ENCODE data around the gene THBS3. TPM values are rescaled to one million over a fixed set of nuclear protein-coding genes. Genes with fewer than 3 reads are reported as not detected.

Gene THBS3
- total RNA-seq, 1 experiment from 2014 or later = 36.8 TPM

- H3K4me3 Mint-ChIP-seq (ENCODE audit: low read depth, unreplicated experiment) = no peak overlapping the region
- peaks cover 29% of the 10 kb centered on the region for H3K27me3 Mint-ChIP-seq (ENCODE audit: unreplicated experiment)
- DNase-seq = no peak
- TF ChIP-seq CTCF (IDR thresholded peaks at IDR 0.05; ENCODE audit: unreplicated experiment) = no peak
- H3K27ac Mint-ChIP-seq (ENCODE audit: unreplicated experiment) = no peak overlapping the region
- H3K36me3 Mint-ChIP-seq (ENCODE audit: insufficient read depth, unreplicated experiment) = peaks cover 19% of the 10 kb centered on the region
- intact Hi-C loops (cut with micrococcal nuclease; ENCODE audit: unreplicated experiment) = loop anchor here (2.0 kb wide), 1 partner anchor 15 kb away; no protein-coding TSS in a partner anchor
- no peaks in the 10 kb centered on the region for H3K9me3 Mint-ChIP-seq (ENCODE audit: low read depth, unreplicated experiment)
- no TSS peak for BruUV-seq (replicated peaks)
- peaks cover 39% of the 10 kb centered on the region for H3K4me1 Mint-ChIP-seq (ENCODE audit: low read depth, unreplicated experiment)
- CTCF ChIA-PET = interaction anchor here (0.7 to 2.1 kb wide), 4 partner anchors 8 to 86 kb away, joined by 3 to 11 read pairs (median 4); partner anchors contain the start of gene THBS3
Observed at GRCh38 chr1:155177192-155177917, 30.3 kb downstream of the THBS3 start.

GRCh38 chr1:155176544-155177071, 31.1 kb downstream of the THBS3 start:
- Mint-ChIP-seq H3K27ac (ENCODE audit: unreplicated experiment) (no peak overlapping the region), H3K27me3 (ENCODE audit: unreplicated experiment) (peaks cover 22% of the 10 kb centered on the region), H3K4me1 (ENCODE audit: low read depth, unreplicated experiment) (peaks cover 46% of the 10 kb centered on the region), H3K36me3 (ENCODE audit: insufficient read depth, unreplicated experiment) (peaks cover 24% of the 10 kb centered on the region), H3K9me3 (ENCODE audit: low read depth, unreplicated experiment) (no peaks in the 10 kb centered on the region), H3K4me3 (ENCODE audit: low read depth, unreplicated experiment) (no peak overlapping the region)
- intact Hi-C loops (cut with micrococcal nuclease; ENCODE audit: unreplicated experiment) = loop anchor here (1.0 to 2.0 kb wide), 2 partner anchors 16 to 50 kb away; no protein-coding TSS in a partner anchor
- TF ChIP-seq CTCF (IDR thresholded peaks at IDR 0.05; ENCODE audit: unreplicated experiment) = peak; percentile 95
- DNase-seq = peak; percentile 93
- CTCF ChIA-PET = interaction anchor here (1.1 to 3.1 kb wide), 4 partner anchors 9 to 31 kb away, joined by 3 to 20 read pairs (median 8); partner anchors contain the start of gene THBS3
- BruUV-seq (replicated peaks) = no TSS peak

- intact Hi-C loops (cut with micrococcal nuclease; ENCODE audit: unreplicated experiment) = loop anchor here (1.0 to 2.0 kb wide), 2 partner anchors 17 to 50 kb away; no protein-coding TSS in a partner anchor
- peak; percentile 55 for DNase-seq
- TF ChIP-seq CTCF (IDR thresholded peaks at IDR 0.05; ENCODE audit: unreplicated experiment) = no peak
- CTCF ChIA-PET = interaction anchor here (0.7 to 3.1 kb wide), 4 partner anchors 16 to 33 kb away, joined by 3 to 20 read pairs (median 4); partner anchors contain the start of gene THBS3
- Mint-ChIP-seq H3K36me3 (ENCODE audit: insufficient read depth, unreplicated experiment) (peaks cover 31% of the 10 kb centered on the region), H3K4me3 (ENCODE audit: low read depth, unreplicated experiment) (no peak overlapping the region), H3K9me3 (ENCODE audit: low read depth, unreplicated experiment) (no peaks in the 10 kb centered on the region), H3K27me3 (ENCODE audit: unreplicated experiment) (peaks cover 21% of the 10 kb centered on the region), H3K4me1 (ENCODE audit: low read depth, unreplicated experiment) (peaks cover 46% of the 10 kb centered on the region), H3K27ac (ENCODE audit: unreplicated experiment) (no peak overlapping the region)
- BruUV-seq (replicated peaks) = no TSS peak
Observed at GRCh38 chr1:155175927-155176371, 31.7 kb downstream of the THBS3 start.

GRCh38 chr1:155175281-155175926, 32.3 kb downstream of the THBS3 start:
- intact Hi-C loops (cut with micrococcal nuclease; ENCODE audit: unreplicated experiment) = no loop called here
- CTCF ChIA-PET = interaction anchor here (0.7 to 3.8 kb wide), 5 partner anchors 17 to 84 kb away, joined by 3 to 32 read pairs (median 5); partner anchors contain the start of gene THBS3
- Mint-ChIP-seq H3K36me3 (ENCODE audit: insufficient read depth, unreplicated experiment) (peaks cover 36% of the 10 kb centered on the region), H3K9me3 (ENCODE audit: low read depth, unreplicated experiment) (no peaks in the 10 kb centered on the region), H3K27me3 (ENCODE audit: unreplicated experiment) (peaks cover 21% of the 10 kb centered on the region), H3K4me3 (ENCODE audit: low read depth, unreplicated experiment) (no peak overlapping the region), H3K4me1 (ENCODE audit: low read depth, unreplicated experiment) (peaks cover 46% of the 10 kb centered on the region), H3K27ac (ENCODE audit: unreplicated experiment) (no peak overlapping the region)
- DNase-seq = no peak
- no peak for TF ChIP-seq CTCF (IDR thresholded peaks at IDR 0.05; ENCODE audit: unreplicated experiment)
- no TSS peak for BruUV-seq (replicated peaks)
